Activated T-helper 1 cell treated with anti-CD3 and anti-CD28 coated beads, Interleukin-2, amount 50 U/mL, for 16 hours (primary cell): ENCODE results near the gene GALNT9.
"Not testable (repeated sequence)": the region's sequence is repeated elsewhere in the genome, so short reads cannot be mapped to it uniquely, and the experiment has no call there.

ENCODE experiments used
- DNase-seq, 2 donors: peaks; one replicate each; pipeline ENCODE4 v3.0.0-alpha.2; 2020; ENCODE audit warnings: low read depth in 1 of 2, low spot score in 1 of 2

GALNT9 gene

GRCh38 chr12:132237772-132238487 is 91.5 kb downstream of the GALNT9 start:
- no peak for DNase-seq

- DNase-seq, result no peak
Measured at GRCh38 chr12:132236930-132237771, 92.2 kb downstream of the GALNT9 start.

GRCh38 chr12:132236129-132236929 is 93.1 kb downstream of the GALNT9 start:
- no peak for DNase-seq

- DNase-seq, result no peak
Measured at GRCh38 chr12:132235116-132235820, 94.1 kb downstream of the GALNT9 start.

GRCh38 chr12:132230381-132230780 is 99.0 kb downstream of the GALNT9 start:
- DNase-seq, result no peak

GRCh38 chr12:132229926-132230325 is 99.5 kb downstream of the GALNT9 start:
- DNase-seq, result no peak

- DNase-seq, result no peak
Measured at GRCh38 chr12:132229193-132229760, 100.1 kb downstream of the GALNT9 start.

- DNase-seq, result no peak
Measured at GRCh38 chr12:132228476-132229192, 100.8 kb downstream of the GALNT9 start.

GRCh38 chr12:132227782-132228475 is 101.5 kb downstream of the GALNT9 start:
- no peak for DNase-seq

GRCh38 chr12:132227118-132227517 is 102.3 kb downstream of the GALNT9 start:
- DNase-seq, result no peak

GRCh38 chr12:132226604-132227003 is 102.8 kb downstream of the GALNT9 start:
- no peak for DNase-seq

GRCh38 chr12:132225214-132225613 is 104.2 kb downstream of the GALNT9 start:
- no peak for DNase-seq

- DNase-seq, result no peak
Measured at GRCh38 chr12:132224484-132224883, 104.9 kb downstream of the GALNT9 start.

- no peak for DNase-seq
Measured at GRCh38 chr12:132222808-132223173, 106.6 kb downstream of the GALNT9 start.

- no peak for DNase-seq
Measured at GRCh38 chr12:132222096-132222807, 107.1 kb downstream of the GALNT9 start.

- DNase-seq, result not testable (repeated sequence)
Measured at GRCh38 chr12:132219761-132220160, 109.6 kb downstream of the GALNT9 start.

GRCh38 chr12:132219323-132219722 is 110.1 kb downstream of the GALNT9 start:
- DNase-seq, result no peak

GRCh38 chr12:132218915-132219314 is 110.5 kb downstream of the GALNT9 start:
- peak; percentile 7 to 17 for DNase-seq

GRCh38 chr12:132218527-132218875 is 110.9 kb downstream of the GALNT9 start:
- no peak for DNase-seq
